Body of pancreas (tissue), 4 donors: ENCODE measurements around the gene PEX14. TPM values are rescaled to one million over a fixed set of nuclear protein-coding genes. Genes with fewer than 3 reads are reported as not detected.

Experiments used
- ATAC-seq: fragments of 150-250 bp; one replicate; pipeline ENCODE4 v1.9.1; 2016
- DNase-seq, 4 donors: peaks; one replicate each; pipeline ENCODE4 v3.0.0-alpha.2; 2019
- H3K27ac ChIP-seq, 4 donors: fragments of 200-600 bp; sonication (generic); 1 replicate in 3 of 4; 2 replicates in 1 of 4; pipeline versions ENCODE4 v1.5.1 to v1.6.1; 2016 to 2019; ENCODE audit warnings: mild to moderate bottlenecking in 1 of 4, mixed read lengths in 1 of 4, moderate library complexity in 1 of 4
- H3K27me3 ChIP-seq, 2 donors: fragments of 200-600 bp; sonication (generic); one replicate each; pipeline ENCODE4 v1.6.0; 2016; ENCODE audit warnings: mild to moderate bottlenecking in 1 of 2
- H3K36me3 ChIP-seq, 2 donors: fragments of 200-600 bp; sonication (generic); replicated peaks in 1 of 2; 2 replicates each; pipeline ENCODE4 v1.5.1; 2016; ENCODE audit warnings: low read depth in 2 of 2; ENCODE audit not compliant: insufficient read depth in 1 of 2
- H3K4me1 ChIP-seq: fragments of 200-600 bp; sonication (generic); one replicate; pipeline ENCODE4 v1.6.0; 2016
- H3K4me3 ChIP-seq, 2 donors: fragments of 200-600 bp; sonication (generic); 1 replicate in 1 of 2; 2 replicates in 1 of 2; pipeline ENCODE4 v1.5.1; 2016 to 2019
- H3K9me3 ChIP-seq, 3 donors: fragments of 200-600 bp; sonication (generic); 1 replicate in 2 of 3; 2 replicates in 1 of 3; pipeline ENCODE4 v1.5.1; 2016
- POLR2A ChIP-seq, 3 donors: fragments of 450-650 bp; IDR thresholded peaks; one replicate each; pipeline ENCODE4 v1.6.1; 2016; ENCODE audit warnings: antibody characterized with exemption in 3 of 3, mild to moderate bottlenecking in 2 of 3
- WGBS, 2 donors: methylation state at CpG; one replicate each; pipeline ENCODE4 v1.1.5; 2017; 5-methylcytosine and 5-hydroxymethylcytosine counted together
- intact Hi-C: fragments of 100-400 bp; cut with DNase I; formaldehyde crosslinking; loops from one replicate; pipeline ENCODE4 v1.15.1; 2023
- total RNA-seq, 2 donors: library from RNA; depleted of rRNA; stranded (reverse); fragments of >200 nt; gene quantifications; one replicate each; pipeline ENCODE4 v1.1.0, GENCODE V29; 2016
- TF ChIP-seq, protein P1 (sequence below), 7 experiments: fragments of 450-650 bp in 4 of 7; fragments of 200-600 bp in 3 of 7; sonication (generic) in 3 of 7; IDR thresholded peaks; one replicate each; pipeline ENCODE4 v1.5.1; 2016 to 2019; ENCODE audit warnings: antibody characterized with exemption in 7 of 7

The PEX14 gene
- total RNA-seq, 2 donors from 2014 or later = 8.6 to 8.8 TPM

DNA sequence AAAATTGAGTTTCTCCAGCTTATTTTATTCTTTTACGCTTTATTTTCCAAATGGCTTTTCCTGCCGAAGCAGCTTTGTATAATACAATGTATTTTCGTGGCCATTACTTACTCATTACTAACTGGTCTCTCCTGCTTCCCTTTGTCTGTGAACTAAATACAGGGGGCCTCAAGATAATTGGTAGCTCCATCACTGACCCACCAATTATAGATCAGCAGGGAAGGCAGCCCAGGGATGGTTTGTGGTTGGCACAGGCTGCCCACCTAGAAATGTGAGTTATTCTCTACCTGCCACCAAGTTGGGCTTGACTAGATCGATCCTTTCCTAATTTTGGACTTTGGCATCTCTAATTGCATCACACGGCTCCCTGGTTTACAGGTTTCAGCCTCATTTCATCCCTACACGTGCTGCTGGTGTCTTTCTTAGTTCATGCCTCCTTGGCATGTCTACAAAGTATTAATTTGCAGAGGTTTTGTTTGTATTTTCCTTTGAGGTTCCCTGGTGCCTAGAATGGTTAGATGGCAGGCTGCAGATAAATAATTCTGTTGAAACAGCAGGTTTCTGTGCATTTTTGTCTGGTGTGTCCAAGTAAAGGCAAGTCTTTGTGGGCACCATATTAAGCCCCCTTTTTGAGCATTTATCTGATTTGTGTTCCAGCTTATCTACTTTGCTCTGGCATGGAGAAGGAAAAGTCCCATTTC, 35.2 kb downstream of the PEX14 start:
- H3K36me3 ChIP-seq = no peaks in the 10 kb centered on the region
- no peak overlapping the region for H3K4me3 ChIP-seq
- WGBS, 2 donors = 61 to 72% methylated on average over 6 of the region's 6 CpGs
- DNase-seq = no peak
- no peak for ATAC-seq
- intact Hi-C loops = loop anchor here (10.0 kb wide), 1 partner anchor 365 kb away; no protein-coding TSS in a partner anchor
- peaks cover 27% of the 10 kb centered on the region for H3K4me1 ChIP-seq
- TF ChIP-seq POLR2A (IDR thresholded peaks at IDR 0.05) = no peak
- TF ChIP-seq, protein P1, sequence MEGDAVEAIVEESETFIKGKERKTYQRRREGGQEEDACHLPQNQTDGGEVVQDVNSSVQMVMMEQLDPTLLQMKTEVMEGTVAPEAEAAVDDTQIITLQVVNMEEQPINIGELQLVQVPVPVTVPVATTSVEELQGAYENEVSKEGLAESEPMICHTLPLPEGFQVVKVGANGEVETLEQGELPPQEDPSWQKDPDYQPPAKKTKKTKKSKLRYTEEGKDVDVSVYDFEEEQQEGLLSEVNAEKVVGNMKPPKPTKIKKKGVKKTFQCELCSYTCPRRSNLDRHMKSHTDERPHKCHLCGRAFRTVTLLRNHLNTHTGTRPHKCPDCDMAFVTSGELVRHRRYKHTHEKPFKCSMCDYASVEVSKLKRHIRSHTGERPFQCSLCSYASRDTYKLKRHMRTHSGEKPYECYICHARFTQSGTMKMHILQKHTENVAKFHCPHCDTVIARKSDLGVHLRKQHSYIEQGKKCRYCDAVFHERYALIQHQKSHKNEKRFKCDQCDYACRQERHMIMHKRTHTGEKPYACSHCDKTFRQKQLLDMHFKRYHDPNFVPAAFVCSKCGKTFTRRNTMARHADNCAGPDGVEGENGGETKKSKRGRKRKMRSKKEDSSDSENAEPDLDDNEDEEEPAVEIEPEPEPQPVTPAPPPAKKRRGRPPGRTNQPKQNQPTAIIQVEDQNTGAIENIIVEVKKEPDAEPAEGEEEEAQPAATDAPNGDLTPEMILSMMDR (IDR thresholded peaks at IDR 0.05) = no peak
- H3K9me3 ChIP-seq = no peaks in the 10 kb centered on the region
- no peaks in the 10 kb centered on the region for H3K27me3 ChIP-seq
- H3K27ac ChIP-seq = peak overlapping the region in 2 of 4 donors; percentile 2 to 56

DNA sequence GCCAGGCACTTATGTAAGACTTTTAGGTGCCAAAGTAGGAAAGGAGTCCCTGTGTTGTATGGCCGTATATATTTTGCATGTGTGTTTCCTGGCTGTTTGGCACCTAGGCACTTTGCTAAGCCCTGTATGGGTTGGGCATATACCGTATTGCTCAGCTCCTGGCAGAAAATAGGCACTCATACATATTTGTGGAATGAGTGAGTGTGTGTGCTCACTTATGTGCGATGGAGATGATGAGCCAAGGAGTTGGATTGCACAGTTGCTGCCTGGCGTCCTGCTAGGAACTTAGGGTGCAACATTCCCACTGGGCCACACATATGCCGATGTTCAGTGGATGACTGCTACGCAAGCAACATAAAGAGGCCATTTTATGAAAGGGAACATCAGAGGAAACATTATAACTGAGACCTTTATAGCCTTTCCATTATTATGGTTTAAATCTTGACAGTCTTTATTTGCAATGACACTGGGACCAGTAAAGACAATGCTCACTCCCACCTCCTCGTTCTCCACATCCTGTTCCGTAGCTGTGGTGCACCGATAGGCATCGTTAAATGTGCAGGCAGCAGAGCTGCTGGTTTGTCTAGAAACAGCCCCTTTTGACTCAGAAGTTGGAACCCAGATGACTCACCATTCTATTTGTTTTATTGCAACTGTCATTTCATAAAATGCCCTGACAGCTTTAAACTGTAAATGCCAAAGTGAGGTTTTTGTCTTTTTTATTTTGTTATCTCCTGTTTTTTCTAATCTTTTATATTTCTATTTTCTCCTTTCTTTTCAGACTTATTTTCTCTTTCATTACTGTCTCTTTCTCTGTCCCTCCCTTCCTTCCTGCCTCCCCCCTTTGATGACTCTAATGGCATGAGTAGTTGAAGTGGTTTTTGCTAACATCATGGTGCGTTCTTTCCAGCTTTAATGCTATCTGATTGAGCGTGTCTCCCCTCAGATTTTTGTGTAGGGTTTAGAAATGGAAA, 36.1 kb downstream of the PEX14 start:
- intact Hi-C loops = no loop called here
- H3K27ac ChIP-seq = peak overlapping the region in 2 of 4 donors; percentile 2 to 56
- 58 to 67% methylated on average over 12 of the region's 12 CpGs for WGBS, 2 donors

DNA sequence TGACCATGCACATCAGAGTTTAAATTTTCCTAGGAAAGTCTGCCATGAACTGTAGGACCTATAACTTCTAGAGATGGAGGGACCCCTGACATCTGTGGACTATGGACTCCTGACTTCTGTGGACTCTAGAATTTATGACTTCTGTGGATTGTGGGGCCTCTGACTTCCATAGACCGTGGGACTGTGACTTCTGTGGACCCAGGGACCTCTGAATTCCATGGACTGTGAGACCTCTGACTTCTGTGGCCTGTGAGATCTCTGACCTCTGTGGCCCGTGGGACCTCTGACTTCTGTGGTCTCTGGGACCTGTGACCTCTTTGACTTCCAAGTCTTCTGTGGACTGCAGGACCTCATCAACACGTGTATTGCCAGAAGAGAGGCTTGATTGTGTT, 36.7 kb downstream of the PEX14 start:
- H3K4me3 ChIP-seq = no peak overlapping the region
- ATAC-seq = no peak
- no peak for DNase-seq
- WGBS, 2 donors = 61% methylated on average over 3 of the region's 3 CpGs; no CpG with 5 or more reads in 1 of the 2 donors
- no peaks in the 10 kb centered on the region for H3K9me3 ChIP-seq
- H3K36me3 ChIP-seq = no peaks in the 10 kb centered on the region
- no peaks in the 10 kb centered on the region for H3K27me3 ChIP-seq
- H3K27ac ChIP-seq = peak overlapping the region in 1 of 4 donors; percentile 56
- peaks cover 36% of the 10 kb centered on the region for H3K4me1 ChIP-seq
- intact Hi-C loops = no loop called here
- TF ChIP-seq, protein P1 (IDR thresholded peaks at IDR 0.05) = no peak
- no peak for TF ChIP-seq POLR2A (IDR thresholded peaks at IDR 0.05)

More for the DNA sequence above, 36.1 kb downstream of the PEX14 start:
- no peak for TF ChIP-seq POLR2A (IDR thresholded peaks at IDR 0.05)
- TF ChIP-seq, protein P1 (IDR thresholded peaks at IDR 0.05) = no peak
- ATAC-seq = peak; percentile 5
- Histone ChIP-seq H3K36me3 (no peaks in the 10 kb centered on the region), H3K4me1 (peaks cover 30% of the 10 kb centered on the region), H3K9me3 (no peaks in the 10 kb centered on the region), H3K27me3 (no peaks in the 10 kb centered on the region), H3K4me3 (no peak overlapping the region)
- DNase-seq = peak in 1 of 4 donors; percentile 33

DNA sequence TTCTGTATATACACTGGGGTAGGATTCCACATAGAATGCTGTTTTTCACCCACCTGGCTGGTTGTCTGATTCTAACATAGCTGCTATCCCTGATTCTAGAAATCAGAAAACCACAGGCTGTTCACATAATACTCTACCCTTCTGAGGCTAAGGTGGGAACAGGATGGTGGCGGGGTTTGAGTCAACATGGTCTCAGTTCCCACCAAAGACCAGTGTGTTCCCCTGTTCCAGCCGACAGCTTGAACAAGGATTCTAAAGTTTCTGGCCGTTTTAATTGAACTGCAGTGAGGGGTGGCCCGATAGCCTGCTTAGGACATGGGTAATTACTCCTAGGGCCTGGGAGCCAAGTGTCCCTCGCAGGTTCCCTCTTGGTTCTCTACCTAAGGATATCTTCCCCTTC, 38.4 kb downstream of the PEX14 start:
- no peaks in the 10 kb centered on the region for H3K9me3 ChIP-seq
- DNase-seq (no peak), ATAC-seq (no peak)
- no peak for TF ChIP-seq POLR2A (IDR thresholded peaks at IDR 0.05)
- TF ChIP-seq, protein P1 (IDR thresholded peaks at IDR 0.05) = no peak
- no peaks in the 10 kb centered on the region for H3K36me3 ChIP-seq
- no peak overlapping the region for H3K27ac ChIP-seq
- no peak overlapping the region for H3K4me3 ChIP-seq
- intact Hi-C loops = no loop called here
- 86 to 97% methylated on average over 5 of the region's 5 CpGs for WGBS, 2 donors
- H3K4me1 ChIP-seq = peaks cover 41% of the 10 kb centered on the region
- no peaks in the 10 kb centered on the region for H3K27me3 ChIP-seq
